Keratinocyte (primary cell): Measurements from ENCODE around the gene MLXIP. TPM values are rescaled to one million over a fixed set of nuclear protein-coding genes. Genes with fewer than 3 reads are reported as not detected.
A peak's percentile ranks its signal among the peaks of the same experiment; 100 is the strongest.

Experiments
- DNase-seq: peaks from one replicate; pipeline ENCODE4 v3.0.0-alpha.2; 2011; ENCODE audit warnings: low read depth, missing footprints, low spot score
- FAIRE-seq: peaks from 2 replicates; lab custom pipeline; 2011; peaks lifted over from hg19 to GRCh38; lab: Jason Lieb, UNC
- H2AFZ ChIP-seq: 2 replicates; pipeline ENCODE4 v1.6.0; 2012; ENCODE audit warnings: low read length, control low read depth, inconsistent platforms; ENCODE audit not compliant: control insufficient read depth
- H3K27ac ChIP-seq: 2 replicates; pipeline ENCODE4 v1.5.1; 2011; ENCODE audit warnings: low read length; ENCODE audit not compliant: control insufficient read depth, insufficient read depth
- H3K27me3 ChIP-seq: 3 replicates; pipeline ENCODE4 v1.6.0; 2011; ENCODE audit warnings: low read length; ENCODE audit not compliant: control insufficient read depth, insufficient read depth; ENCODE audit errors: extremely low read depth
- H3K36me3 ChIP-seq, 2 experiments: 2 replicates in 1 of 2; 3 replicates in 1 of 2; pipeline ENCODE4 v1.5.1; 2011; ENCODE audit warnings: low read length in 2 of 2, mild to moderate bottlenecking in 1 of 2; ENCODE audit not compliant: control insufficient read depth in 2 of 2, insufficient read depth in 2 of 2; ENCODE audit errors: extremely low read depth in 1 of 2
- H3K4me1 ChIP-seq: 3 replicates; pipeline ENCODE4 v1.5.1; 2011; ENCODE audit warnings: low read length; ENCODE audit not compliant: control insufficient read depth, insufficient read depth; ENCODE audit errors: extremely low read depth
- H3K4me2 ChIP-seq: 3 replicates; pipeline ENCODE4 v1.6.0; 2011; ENCODE audit warnings: low read depth, low read length; ENCODE audit not compliant: control insufficient read depth, insufficient read depth; ENCODE audit errors: extremely low read depth
- H3K4me3 ChIP-seq, 3 experiments: fragments of 200-600 bp in 1 of 3; sonication (generic) in 1 of 3; 2 replicates in 2 of 3; 3 replicates in 1 of 3; pipeline ENCODE4 v1.5.1; 2011 to 2016; ENCODE audit warnings: low read length in 3 of 3, mild to moderate bottlenecking in 3 of 3, control low read depth in 2 of 3, inconsistent platforms in 1 of 3, low read depth in 1 of 3, mixed read lengths in 1 of 3, mixed run types in 1 of 3, moderate library complexity in 1 of 3; ENCODE audit not compliant: control insufficient read depth in 2 of 3, insufficient read depth in 2 of 3; ENCODE audit errors: extremely low read depth in 1 of 3
- H3K79me2 ChIP-seq: 2 replicates; pipeline ENCODE4 v1.6.0; 2012; ENCODE audit warnings: low read length; ENCODE audit not compliant: control insufficient read depth, insufficient read depth
- H3K9ac ChIP-seq: 3 replicates; pipeline ENCODE4 v1.6.0; 2011; ENCODE audit warnings: low read length; ENCODE audit not compliant: control insufficient read depth, insufficient read depth; ENCODE audit errors: extremely low read depth
- H3K9me1 ChIP-seq: 3 replicates; pipeline ENCODE4 v1.6.0; 2011; ENCODE audit warnings: low read length; ENCODE audit not compliant: control insufficient read depth, insufficient read depth; ENCODE audit errors: extremely low read depth
- H3K9me3 ChIP-seq: 2 replicates; pipeline ENCODE4 v1.5.1; 2012; ENCODE audit warnings: low read depth, low read length; ENCODE audit not compliant: control insufficient read depth
- H4K20me1 ChIP-seq: 3 replicates; pipeline ENCODE4 v1.6.0; 2011; ENCODE audit warnings: low read length; ENCODE audit not compliant: control insufficient read depth, insufficient read depth; ENCODE audit errors: extremely low read depth
- CTCF ChIP-seq, 3 experiments: IDR thresholded peaks in 1 of 3; conservative IDR thresholded peaks in 1 of 3; optimal IDR thresholded peaks in 1 of 3; 2 replicates in 2 of 3; 3 replicates in 1 of 3; pipeline versions ENCODE3 to v1.5.1; 2011; ENCODE audit warnings: low read length in 3 of 3, mild to moderate bottlenecking in 3 of 3, moderate library complexity in 2 of 3, control low read depth in 1 of 3, inconsistent platforms in 1 of 3; ENCODE audit not compliant: insufficient read depth in 2 of 3; ENCODE audit errors: extremely low read depth in 1 of 3
- EZH2 ChIP-seq: IDR thresholded peaks from one replicate; pipeline ENCODE4 v1.6.1; 2012; ENCODE audit warnings: inconsistent platforms, mild to moderate bottlenecking, low read length, moderate library complexity
- dilution Hi-C: fragments of 300-500 bp; cut with MboI; formaldehyde crosslinking; loops from one replicate; pipeline ENCODE4 v1.7.0; 2020; ENCODE audit warnings: low sequenced_read_pairs; ENCODE audit not compliant: extremely low pct_ligation_motif_present
- polyA plus RNA-seq, 5 experiments: library from polyadenylated mRNA; depleted of rRNA in 3 of 5; stranded (reverse) in 3 of 5; stranded (forward) in 1 of 5; unstranded in 1 of 5; fragments of >200 nt; gene quantifications; 1 replicate in 1 of 5; 2 replicates in 3 of 5; 3 replicates in 1 of 5; pipeline versions ENCODE4 v1.2.1 to v1.2.3, GENCODE V29; 2011 to 2012; ENCODE audit warnings: missing spikeins in 2 of 5, low read depth in 1 of 5, low replicate concordance in 1 of 5

The MLXIP gene
- polyA plus RNA-seq, 1 donor (not counting 4 experiments of a cell fraction or from before 2014, with no cell fraction given), result 5.5 TPM

DNA sequence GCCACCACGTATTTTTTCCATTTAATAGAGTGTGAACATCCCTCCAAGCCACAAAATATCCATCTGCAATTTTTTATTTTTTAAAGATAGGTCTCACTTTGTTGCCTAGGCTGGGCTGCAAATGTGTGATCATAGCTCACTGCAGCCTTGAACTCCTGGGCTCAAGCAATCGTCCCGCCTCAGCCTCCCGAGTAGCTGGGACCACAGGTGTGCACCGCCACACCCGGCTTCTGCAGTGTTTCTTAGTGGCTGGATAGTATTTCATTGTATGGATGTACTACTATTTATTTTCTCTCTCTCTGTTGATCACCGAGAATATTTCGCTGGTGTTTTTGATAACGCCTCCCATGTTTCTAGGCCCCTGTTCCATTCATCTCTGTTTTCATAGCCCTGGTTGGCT is 17.5 kb downstream of the MLXIP start:
- Histone ChIP-seq H3K4me1 (peaks cover 61% of the 10 kb centered on the region), H3K27me3 (no peaks in the 10 kb centered on the region), H3K9ac (peak overlapping the region; percentile 79), H3K27ac (peak overlapping the region; percentile 88), H2AFZ (no peak overlapping the region), H4K20me1 (peaks cover 7% of the 10 kb centered on the region), H3K4me2 (peak overlapping the region; percentile 93), H3K9me3 (no peaks in the 10 kb centered on the region), H3K79me2 (peaks cover 77% of the 10 kb centered on the region), H3K4me3 (peak overlapping the region in 2 of 3 experiments; percentile 55 to 67), H3K9me1 (peaks cover 11% of the 10 kb centered on the region), H3K36me3 (peaks cover 0 to 6% of the 10 kb centered on the region in 2 experiments)
- DNase-seq, result no peak
- dilution Hi-C loops, result no loop called here
- TF ChIP-seq CTCF (optimal IDR thresholded peaks at IDR 0.05 in 1 of 3, IDR thresholded peaks at IDR 0.05 in 1 of 3, conservative IDR thresholded peaks at IDR 0.05 in 1 of 3; ENCODE audit: extremely low read depth in 1 of 3, insufficient read depth in 2 of 3, low read length in 3 of 3) (no peak), EZH2 (no peak)
- no peak for FAIRE-seq

GRCh38 chr12:122096591-122097149 is 18.1 kb downstream of the MLXIP start:
- H3K9me1 ChIP-seq, result peaks cover 11% of the 10 kb centered on the region
- H3K9me3 ChIP-seq, result no peaks in the 10 kb centered on the region
- peak overlapping the region; percentile 50 for H2AFZ ChIP-seq
- peak overlapping the region; percentile 93 for H3K4me2 ChIP-seq
- peaks cover 0 to 6% of the 10 kb centered on the region in 2 experiments for H3K36me3 ChIP-seq
- H3K9ac ChIP-seq, result peak overlapping the region; percentile 79
- dilution Hi-C loops, result no loop called here
- H3K4me3 ChIP-seq, result peak overlapping the region; percentile 17 to 67 (median 55)
- TF ChIP-seq EZH2, result no peak
- peak in 1 of 3 experiments; percentile 7 for TF ChIP-seq CTCF (optimal IDR thresholded peaks at IDR 0.05 in 1 of 3, IDR thresholded peaks at IDR 0.05 in 1 of 3, conservative IDR thresholded peaks at IDR 0.05 in 1 of 3; ENCODE audit: extremely low read depth in 1 of 3, insufficient read depth in 2 of 3, low read length in 3 of 3)
- no peaks in the 10 kb centered on the region for H3K27me3 ChIP-seq
- peak overlapping the region; percentile 88 for H3K27ac ChIP-seq
- peaks cover 7% of the 10 kb centered on the region for H4K20me1 ChIP-seq
- DNase-seq (peak; percentile 88), FAIRE-seq (peak; percentile 86)
- peaks cover 72% of the 10 kb centered on the region for H3K79me2 ChIP-seq
- H3K4me1 ChIP-seq, result peaks cover 61% of the 10 kb centered on the region
